ENCODE results near the gene TM9SF1.
A peak's percentile ranks its signal among the peaks of the same experiment; 100 is the strongest.

Gene TM9SF1

DNA sequence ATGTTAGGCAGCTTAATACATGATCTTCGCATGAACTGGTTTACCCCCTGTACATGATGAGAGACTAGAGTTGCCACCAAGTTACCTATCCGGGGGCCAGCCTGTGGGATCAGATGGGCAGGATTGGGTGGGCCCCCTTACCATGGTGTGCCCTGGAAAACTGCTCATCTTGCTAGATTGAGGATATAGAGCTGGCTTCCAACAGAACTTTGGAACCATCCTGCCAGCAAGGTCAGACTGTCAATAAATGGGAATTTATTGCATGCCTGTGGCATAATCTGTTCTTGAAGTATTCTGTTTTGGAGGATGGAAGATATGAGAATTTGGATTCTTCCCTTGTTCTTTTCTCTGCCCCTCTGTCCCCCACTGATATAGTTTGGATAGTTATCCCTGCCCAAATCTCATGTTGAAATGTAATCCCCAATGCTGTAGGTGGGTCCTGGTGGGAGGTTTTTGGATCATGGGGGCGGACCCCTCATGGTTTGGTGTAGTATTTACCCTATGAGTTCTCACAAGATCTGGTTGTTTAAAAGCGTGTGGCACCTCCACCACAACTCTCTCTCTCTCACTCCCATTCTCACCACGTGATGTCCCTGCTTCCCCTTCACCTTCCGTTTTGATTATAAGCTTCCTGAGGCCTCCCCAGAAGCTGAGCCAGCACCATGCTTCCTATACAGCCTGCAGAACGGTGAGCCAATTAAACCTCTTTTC lies 3.7 kb upstream of the TM9SF1 start:
- H3K4me3 Mint-ChIP-seq, result no peak overlapping the region
- peaks cover 33 to 35% of the 10 kb centered on the region in 2 donors for H3K4me1 Mint-ChIP-seq (ENCODE audit: low read depth in 2 of 2)
- H3K27me3 Mint-ChIP-seq, result no peaks in the 10 kb centered on the region
- DNase-seq (no peak), ATAC-seq (replicated peaks) (no peak)
- peak overlapping the region; percentile 68 to 73 for H3K27ac Mint-ChIP-seq
- peaks cover 48% of the 10 kb centered on the region for H3K36me3 Mint-ChIP-seq (ENCODE audit: insufficient read depth)
- peaks cover 2 to 5% of the 10 kb centered on the region in 2 donors for H3K9me3 Mint-ChIP-seq

DNA sequence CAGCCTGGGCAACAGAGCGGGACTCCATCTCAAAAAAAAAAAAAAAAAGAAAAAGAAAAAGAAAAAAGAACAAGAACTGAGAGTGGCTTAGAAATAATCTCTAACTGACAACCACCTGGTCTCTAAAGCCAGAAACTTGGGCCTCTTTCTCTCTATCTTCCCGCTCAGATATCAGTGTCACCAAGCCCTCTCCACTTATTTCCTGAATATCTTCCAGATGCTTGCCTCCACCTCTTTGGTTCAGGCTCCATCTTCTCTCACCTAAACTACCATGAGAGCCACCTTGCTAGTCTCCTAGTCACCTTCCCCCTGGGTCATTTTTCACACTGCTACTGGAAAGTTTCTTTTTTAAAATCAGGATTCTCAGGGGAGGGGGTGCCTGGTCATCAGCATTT lies 1.8 kb upstream of the TM9SF1 start:
- Mint-ChIP-seq H3K4me1 (ENCODE audit: low read depth in 2 of 2) (peaks cover 30 to 36% of the 10 kb centered on the region in 2 donors), H3K36me3 (ENCODE audit: insufficient read depth) (peaks cover 50% of the 10 kb centered on the region), H3K27ac (peak overlapping the region; percentile 99 to 100), H3K9me3 (no peaks in the 10 kb centered on the region), H3K4me3 (peak overlapping the region; percentile 92 to 93), H3K27me3 (no peaks in the 10 kb centered on the region)
- no peak for DNase-seq
- no peak for ATAC-seq (replicated peaks)

DNA sequence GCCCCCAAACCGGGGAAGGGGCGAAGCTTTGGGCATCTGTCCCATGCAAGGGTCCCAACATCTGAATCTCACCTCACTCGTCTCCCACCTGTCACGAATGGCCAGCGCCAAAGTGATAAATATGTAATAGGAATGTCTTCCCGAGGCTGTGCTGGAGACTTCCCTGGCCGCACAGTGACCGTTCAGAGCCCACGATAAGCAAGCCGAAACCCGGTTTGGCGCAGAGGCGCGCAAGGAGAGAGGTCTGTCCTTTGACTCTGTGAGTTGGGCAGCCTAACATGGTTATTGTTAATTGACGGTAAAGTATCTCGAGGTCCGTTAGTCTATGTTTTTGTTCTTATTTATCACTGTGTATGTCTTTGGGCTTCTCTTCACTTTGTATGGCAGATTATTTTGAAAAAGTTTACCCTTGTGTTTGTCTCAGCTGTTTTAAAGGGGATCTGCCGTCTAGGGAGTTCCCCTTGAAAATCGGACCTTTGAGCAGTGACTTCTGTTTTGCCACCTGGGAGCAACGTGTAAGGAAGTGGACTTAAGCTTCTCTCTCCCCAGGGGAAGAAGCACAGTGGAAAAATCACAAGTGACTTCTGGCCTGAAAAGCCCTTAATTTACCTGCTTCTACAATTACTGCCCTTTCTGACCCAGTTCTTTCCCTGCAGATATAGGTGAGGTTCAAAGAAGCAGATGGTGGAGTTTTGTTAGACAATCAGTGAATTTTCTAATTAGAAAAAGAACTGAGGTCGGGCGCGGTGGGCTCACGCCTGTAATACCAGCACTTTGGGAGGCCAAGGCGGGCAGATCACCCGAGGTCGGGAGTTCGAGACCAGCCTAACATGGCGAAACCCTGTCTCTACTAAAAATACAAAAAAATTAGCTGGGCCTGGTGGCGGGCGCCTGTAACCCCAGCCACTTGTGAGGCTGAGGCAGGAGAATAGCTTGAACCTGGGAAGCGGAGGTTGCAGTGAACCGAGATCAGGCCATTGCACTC lies 1.1 kb upstream of the TM9SF1 start:
- peaks cover 30 to 37% of the 10 kb centered on the region in 2 donors for H3K4me1 Mint-ChIP-seq (ENCODE audit: low read depth in 2 of 2)
- no peaks in the 10 kb centered on the region for H3K9me3 Mint-ChIP-seq
- no peak for ATAC-seq (replicated peaks)
- H3K36me3 Mint-ChIP-seq (ENCODE audit: insufficient read depth), result peaks cover 55% of the 10 kb centered on the region
- no peak for DNase-seq
- peak overlapping the region; percentile 92 to 93 for H3K4me3 Mint-ChIP-seq
- no peaks in the 10 kb centered on the region for H3K27me3 Mint-ChIP-seq
- peak overlapping the region; percentile 99 to 100 for H3K27ac Mint-ChIP-seq

DNA sequence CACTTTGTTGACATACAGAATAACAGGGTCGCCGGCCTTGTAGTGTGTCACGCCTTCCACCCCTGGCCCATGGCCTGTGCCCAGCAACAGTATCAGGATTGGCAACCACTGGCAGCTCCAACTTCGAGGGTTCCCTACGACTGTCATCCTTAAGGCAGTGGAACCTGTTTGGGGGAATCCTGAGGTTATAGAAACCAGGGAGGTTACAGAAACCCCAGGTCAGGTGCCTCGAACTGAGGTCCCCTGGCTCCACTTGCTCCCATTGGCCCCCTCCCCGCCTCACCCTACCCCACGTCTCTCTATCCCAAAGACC lies 412 bp downstream of the TM9SF1 start:
- H3K36me3 Mint-ChIP-seq (ENCODE audit: insufficient read depth), result peaks cover 60% of the 10 kb centered on the region
- H3K4me1 Mint-ChIP-seq (ENCODE audit: low read depth in 2 of 2), result peaks cover 30 to 37% of the 10 kb centered on the region in 2 donors
- no peak for DNase-seq
- H3K27ac Mint-ChIP-seq, result peak overlapping the region; percentile 99 to 100
- no peaks in the 10 kb centered on the region for H3K27me3 Mint-ChIP-seq
- H3K4me3 Mint-ChIP-seq, result peak overlapping the region; percentile 92 to 93
- ATAC-seq (replicated peaks), result no peak
- H3K9me3 Mint-ChIP-seq, result no peaks in the 10 kb centered on the region

DNA sequence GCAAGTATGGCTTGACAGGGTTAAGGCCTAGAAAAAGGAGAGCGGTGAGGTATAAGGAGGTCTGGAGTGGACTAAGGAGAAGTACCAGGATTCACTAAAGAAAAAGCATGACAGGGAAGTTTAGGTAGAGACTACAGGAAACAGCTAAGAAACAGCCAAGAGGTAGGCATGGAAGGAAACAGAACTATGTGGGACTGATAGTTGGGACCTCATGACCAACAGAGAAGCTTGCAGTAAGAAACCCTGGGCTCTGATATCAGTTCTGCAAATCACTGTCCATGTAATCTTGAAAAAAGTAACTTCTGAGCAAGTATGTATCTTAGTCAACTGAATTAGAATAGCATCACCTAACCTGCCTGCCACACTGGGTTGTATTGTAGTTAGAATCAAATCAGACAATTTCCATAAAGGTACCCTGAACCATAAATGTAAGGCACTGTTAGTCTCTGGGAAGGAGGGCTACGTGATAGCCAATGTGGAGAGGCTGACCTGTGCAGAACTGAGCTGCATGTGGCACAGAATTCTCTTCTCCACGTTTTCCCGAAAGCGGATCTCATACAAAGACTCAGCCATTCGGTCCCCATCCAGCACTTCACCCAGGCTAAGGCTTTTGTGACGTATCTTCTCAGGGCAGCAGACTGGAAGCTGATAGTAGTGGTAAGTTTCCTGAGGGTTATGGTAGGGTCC lies 912 bp downstream of the TM9SF1 start:
- peaks cover 31 to 37% of the 10 kb centered on the region in 2 donors for H3K4me1 Mint-ChIP-seq (ENCODE audit: low read depth in 2 of 2)
- peak overlapping the region; percentile 92 to 93 for H3K4me3 Mint-ChIP-seq
- ATAC-seq (replicated peaks) (no peak), DNase-seq (no peak)
- peaks cover 60% of the 10 kb centered on the region for H3K36me3 Mint-ChIP-seq (ENCODE audit: insufficient read depth)
- H3K27me3 Mint-ChIP-seq, result no peaks in the 10 kb centered on the region
- H3K27ac Mint-ChIP-seq, result peak overlapping the region; percentile 99 to 100
- no peaks in the 10 kb centered on the region for H3K9me3 Mint-ChIP-seq

DNA sequence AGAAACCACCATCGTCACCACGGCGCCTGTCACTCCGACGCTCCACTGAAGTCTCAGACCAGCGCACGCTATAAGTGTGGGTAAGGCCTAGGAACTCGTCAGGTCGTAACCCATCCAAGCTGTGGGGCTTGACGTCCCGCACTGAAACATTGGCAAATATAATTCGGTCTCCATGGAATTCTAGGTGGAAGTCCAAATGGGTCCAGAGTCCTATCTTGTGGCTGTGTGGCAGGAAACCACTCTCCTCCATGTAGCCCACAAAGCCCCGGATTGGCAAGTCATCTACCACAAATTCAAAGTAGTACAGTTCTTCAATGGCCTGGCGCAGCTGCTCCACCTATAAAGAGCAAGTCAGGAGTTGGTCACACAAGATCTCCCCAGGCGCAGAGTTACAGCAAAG lies 2.3 kb downstream of the TM9SF1 start:
- Mint-ChIP-seq H3K36me3 (ENCODE audit: insufficient read depth) (peaks cover 66% of the 10 kb centered on the region), H3K27ac (peak overlapping the region; percentile 80 to 99), H3K9me3 (no peaks in the 10 kb centered on the region), H3K27me3 (no peaks in the 10 kb centered on the region), H3K4me3 (no peak overlapping the region), H3K4me1 (ENCODE audit: low read depth in 2 of 2) (peaks cover 28 to 35% of the 10 kb centered on the region in 2 donors)
- ATAC-seq (replicated peaks) (no peak), DNase-seq (no peak)

DNA sequence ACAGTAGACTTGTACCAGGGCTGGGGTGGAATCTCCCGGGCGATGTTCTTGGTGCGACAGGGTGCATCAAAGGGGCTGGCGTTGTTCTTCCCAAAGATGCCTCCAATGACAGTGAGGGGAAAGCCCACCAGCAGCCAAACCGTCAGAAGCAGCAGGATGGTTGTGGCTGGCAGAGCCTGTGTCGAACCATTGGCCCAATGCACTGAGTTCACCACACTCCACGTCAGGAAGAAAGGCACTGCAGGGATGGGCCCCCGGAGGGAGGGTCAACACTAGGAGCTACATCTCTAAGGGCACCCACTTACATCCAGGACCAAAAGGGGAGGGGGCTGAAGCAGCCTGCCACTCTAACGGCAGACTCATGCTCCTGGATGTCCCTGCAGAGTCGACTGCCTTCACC lies 4.8 kb downstream of the TM9SF1 start:
- peak overlapping the region in 1 of 2 donors; percentile 91 for H3K27ac Mint-ChIP-seq
- H3K4me1 Mint-ChIP-seq (ENCODE audit: low read depth in 2 of 2), result peaks cover 28 to 30% of the 10 kb centered on the region in 2 donors
- H3K4me3 Mint-ChIP-seq, result no peak overlapping the region
- no peaks in the 10 kb centered on the region for H3K9me3 Mint-ChIP-seq
- H3K27me3 Mint-ChIP-seq, result no peaks in the 10 kb centered on the region
- no peak for ATAC-seq (replicated peaks)
- H3K36me3 Mint-ChIP-seq (ENCODE audit: insufficient read depth), result peaks cover 61% of the 10 kb centered on the region
- no peak for DNase-seq

DNA sequence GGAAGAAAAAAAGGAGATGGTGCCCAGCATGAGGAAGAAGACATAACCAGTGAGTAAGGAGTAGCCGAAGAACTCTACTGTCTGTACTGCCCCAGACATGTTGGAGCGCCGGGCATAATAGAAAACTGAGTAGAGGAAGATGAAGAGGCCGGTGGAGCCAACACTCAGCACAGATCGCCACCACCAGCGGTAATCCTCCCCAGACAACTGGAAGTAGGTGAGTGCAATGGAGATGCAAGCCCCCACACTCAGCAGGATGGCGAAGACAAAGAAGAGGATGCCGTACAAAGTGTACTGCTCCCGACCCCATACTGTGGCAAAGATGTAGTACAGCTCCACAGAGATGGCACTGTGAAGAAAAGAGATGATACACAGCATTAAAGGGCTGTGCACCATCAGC lies 5.8 kb downstream of the TM9SF1 start:
- Mint-ChIP-seq H3K4me1 (ENCODE audit: low read depth in 2 of 2) (peaks cover 22 to 24% of the 10 kb centered on the region in 2 donors), H3K27ac (peak overlapping the region; percentile 85 to 91), H3K27me3 (no peaks in the 10 kb centered on the region), H3K36me3 (ENCODE audit: insufficient read depth) (peaks cover 60% of the 10 kb centered on the region), H3K4me3 (no peak overlapping the region), H3K9me3 (no peaks in the 10 kb centered on the region)
- ATAC-seq (replicated peaks) (no peak), DNase-seq (no peak)

DNA sequence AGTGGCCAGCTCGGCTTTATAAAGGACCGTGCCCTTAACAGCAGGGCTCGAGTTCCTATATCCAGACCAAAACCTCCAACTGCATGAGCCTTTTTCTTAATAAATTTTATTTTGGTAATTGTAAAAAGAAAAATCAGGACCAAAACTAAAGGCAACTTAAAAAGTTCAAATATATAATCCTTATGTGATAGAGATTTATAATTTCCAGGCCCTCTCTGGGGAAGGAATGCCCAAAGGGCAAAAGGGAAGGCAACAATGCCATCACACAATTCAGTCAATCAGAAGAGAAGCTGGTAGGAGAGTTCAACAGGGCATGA lies 6.2 kb downstream of the TM9SF1 start:
- DNase-seq (no peak), ATAC-seq (replicated peaks) (no peak)
- Mint-ChIP-seq H3K36me3 (ENCODE audit: insufficient read depth) (peaks cover 60% of the 10 kb centered on the region), H3K4me3 (peak overlapping the region; percentile 83 to 88), H3K27me3 (no peaks in the 10 kb centered on the region), H3K27ac (peak overlapping the region; percentile 85 to 91), H3K9me3 (no peaks in the 10 kb centered on the region), H3K4me1 (ENCODE audit: low read depth in 2 of 2) (peaks cover 21% of the 10 kb centered on the region in 2 donors)

DNA sequence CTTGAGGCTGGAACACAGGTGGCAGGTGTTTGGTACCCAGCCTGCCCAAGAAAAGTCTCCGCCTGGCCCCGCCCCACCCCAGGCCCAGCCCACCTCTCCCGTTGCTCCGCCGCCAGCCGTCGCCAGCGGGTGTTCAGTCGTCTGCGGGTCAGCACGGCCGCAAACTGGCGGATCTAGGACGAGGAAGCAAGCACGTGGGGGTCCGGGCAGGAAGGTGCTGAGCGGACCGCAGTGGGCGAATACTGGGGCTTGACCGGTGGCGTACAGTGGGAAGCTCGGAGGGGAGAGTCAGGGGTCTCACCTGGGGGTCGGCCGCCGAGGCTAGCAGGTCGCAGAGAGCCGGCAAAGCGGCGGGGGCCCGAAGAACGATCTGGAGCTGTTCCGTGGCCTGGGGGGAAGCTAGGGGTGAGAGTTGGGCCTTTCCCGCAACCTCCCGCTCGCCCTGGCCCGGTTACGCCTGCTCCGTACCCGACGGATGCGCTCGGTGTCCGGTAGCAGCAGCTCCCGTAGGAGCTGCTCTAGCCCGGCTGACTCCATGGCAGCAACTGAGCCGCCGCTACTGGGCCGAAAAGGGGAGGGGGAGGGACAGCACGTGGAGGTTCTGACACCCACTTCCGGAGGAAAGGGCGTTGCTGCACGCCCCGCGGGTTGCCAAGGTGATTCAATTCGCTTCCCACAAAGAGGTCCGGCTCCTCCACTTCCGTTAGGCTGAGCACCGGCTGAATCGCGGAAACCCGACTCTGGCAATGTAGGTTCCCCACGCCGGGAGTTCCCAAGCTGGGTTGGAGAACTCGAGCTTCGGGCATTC lies 6.8 kb downstream of the TM9SF1 start, which contains the start of gene IPO4:
Gene IPO4, minus strand, starts transcription at position 566 of the 808 bp plus-strand sequence. Its CDS starts 29 bp downstream, at position 537.
- Mint-ChIP-seq H3K27me3 (no peaks in the 10 kb centered on the region), H3K36me3 (ENCODE audit: insufficient read depth) (peaks cover 65% of the 10 kb centered on the region), H3K27ac (peak within 1 kb of the TSS; percentile 85 to 91), H3K4me1 (ENCODE audit: low read depth in 2 of 2) (peaks cover 20 to 21% of the 10 kb centered on the region in 2 donors), H3K9me3 (no peaks in the 10 kb centered on the region), H3K4me3 (peak within 1 kb of the TSS; percentile 83 to 88)
- ATAC-seq (replicated peaks), result peak; percentile 92
- DNase-seq, result peak; percentile 90 to 93 (median 92)

DNA sequence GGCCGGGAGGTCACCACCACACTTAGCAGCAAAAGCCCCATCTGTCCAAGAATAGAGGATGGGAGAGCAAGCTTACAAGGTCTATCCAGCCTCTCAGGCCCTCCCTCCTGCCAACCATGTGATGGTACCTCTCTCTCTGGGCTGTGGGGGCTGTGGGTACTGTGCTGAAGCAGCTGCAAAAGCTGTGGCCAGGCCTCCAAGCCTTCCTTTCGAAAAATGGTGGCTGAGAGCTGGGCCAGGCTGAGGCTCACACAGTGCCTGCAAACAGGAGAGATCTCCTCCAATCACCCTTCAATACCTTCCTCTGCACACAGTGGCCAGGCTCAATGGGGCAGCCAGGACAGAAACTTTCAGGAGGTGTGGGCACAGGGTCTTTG lies 7.7 kb downstream of the TM9SF1 start:
- Mint-ChIP-seq H3K27ac (peak overlapping the region; percentile 89 to 91), H3K9me3 (no peaks in the 10 kb centered on the region), H3K4me3 (peak overlapping the region; percentile 83 to 88), H3K4me1 (ENCODE audit: low read depth in 2 of 2) (peaks cover 20% of the 10 kb centered on the region in 2 donors), H3K27me3 (no peaks in the 10 kb centered on the region), H3K36me3 (ENCODE audit: insufficient read depth) (peaks cover 70% of the 10 kb centered on the region)
- ATAC-seq (replicated peaks) (no peak), DNase-seq (no peak)

DNA sequence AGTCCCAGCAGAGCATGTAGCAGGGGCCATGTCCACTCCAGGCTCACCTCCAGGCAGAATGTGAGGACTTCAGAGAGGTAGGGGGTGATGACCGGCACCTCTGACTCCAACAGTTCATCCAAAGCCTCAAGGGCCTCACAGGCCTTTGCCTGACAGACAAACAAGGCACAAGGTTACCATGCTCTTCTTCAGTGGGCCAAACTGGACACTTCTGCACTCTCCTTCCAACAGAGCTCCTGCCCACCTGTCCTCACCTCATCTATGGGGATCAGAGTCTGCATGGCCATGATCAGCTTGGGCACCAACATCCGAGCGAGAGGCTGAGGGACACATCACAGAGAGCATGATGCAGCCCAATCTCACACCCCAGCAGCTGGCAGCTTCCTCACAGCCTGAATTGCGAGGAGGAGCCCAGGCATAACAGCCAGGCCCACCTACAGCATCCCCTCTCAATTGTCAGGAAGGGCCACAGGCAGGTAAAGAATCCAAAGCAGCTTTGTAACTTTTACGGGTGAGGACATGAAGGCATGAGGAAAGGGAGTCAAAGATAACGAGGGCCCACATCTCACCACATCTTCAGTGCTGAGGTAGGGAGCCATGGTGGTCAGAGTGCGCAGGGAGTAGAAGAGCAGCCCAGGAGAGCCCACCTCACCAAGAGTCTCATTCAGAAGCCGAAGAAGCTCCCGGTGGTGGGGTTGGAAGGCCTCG lies 8.3 kb downstream of the TM9SF1 start:
- Mint-ChIP-seq H3K27me3 (no peaks in the 10 kb centered on the region), H3K9me3 (no peaks in the 10 kb centered on the region), H3K4me1 (ENCODE audit: low read depth in 2 of 2) (peaks cover 14 to 18% of the 10 kb centered on the region in 2 donors), H3K36me3 (ENCODE audit: insufficient read depth) (peaks cover 72% of the 10 kb centered on the region), H3K27ac (peak overlapping the region; percentile 51 to 89), H3K4me3 (peak overlapping the region; percentile 83 to 88)
- no peak for ATAC-seq (replicated peaks)
- DNase-seq, result no peak
